Keratinocyte (primary cell): ENCODE measurements around the gene TMEFF2.

Experiments used
- EZH2 ChIP-seq: IDR thresholded peaks from one replicate; pipeline ENCODE4 v1.6.1; 2012; ENCODE audit warnings: inconsistent platforms, mild to moderate bottlenecking, low read length, moderate library complexity
- TF ChIP-seq, protein P1 (sequence below), 3 experiments: IDR thresholded peaks in 1 of 3; conservative IDR thresholded peaks in 1 of 3; optimal IDR thresholded peaks in 1 of 3; 2 replicates in 2 of 3; 3 replicates in 1 of 3; pipeline versions ENCODE3 to v1.5.1; 2011; ENCODE audit warnings: low read length in 3 of 3, mild to moderate bottlenecking in 3 of 3, moderate library complexity in 2 of 3, control low read depth in 1 of 3, inconsistent platforms in 1 of 3; ENCODE audit not compliant: insufficient read depth in 2 of 3; ENCODE audit errors: extremely low read depth in 1 of 3

DNA sequence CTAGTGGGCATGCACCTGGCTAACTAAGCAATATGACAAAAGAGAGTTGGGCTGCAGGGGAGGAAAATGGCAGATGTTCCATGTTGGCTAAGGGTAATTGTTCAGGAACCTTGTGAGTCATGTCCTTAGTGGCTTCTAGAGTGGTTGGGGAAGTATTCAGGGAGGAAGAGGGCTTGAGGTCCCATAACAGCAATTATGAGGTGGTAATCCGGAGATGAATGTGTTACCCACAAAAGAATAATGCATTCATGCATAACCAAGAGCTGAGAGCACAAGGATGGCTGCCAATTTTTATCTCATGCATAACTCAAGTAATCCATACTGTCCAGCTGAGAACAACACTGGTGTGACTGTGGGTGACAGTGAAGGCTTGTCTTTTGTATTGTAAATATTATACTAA is 42.9 kb downstream of the TMEFF2 start:
- TF ChIP-seq, protein P1, sequence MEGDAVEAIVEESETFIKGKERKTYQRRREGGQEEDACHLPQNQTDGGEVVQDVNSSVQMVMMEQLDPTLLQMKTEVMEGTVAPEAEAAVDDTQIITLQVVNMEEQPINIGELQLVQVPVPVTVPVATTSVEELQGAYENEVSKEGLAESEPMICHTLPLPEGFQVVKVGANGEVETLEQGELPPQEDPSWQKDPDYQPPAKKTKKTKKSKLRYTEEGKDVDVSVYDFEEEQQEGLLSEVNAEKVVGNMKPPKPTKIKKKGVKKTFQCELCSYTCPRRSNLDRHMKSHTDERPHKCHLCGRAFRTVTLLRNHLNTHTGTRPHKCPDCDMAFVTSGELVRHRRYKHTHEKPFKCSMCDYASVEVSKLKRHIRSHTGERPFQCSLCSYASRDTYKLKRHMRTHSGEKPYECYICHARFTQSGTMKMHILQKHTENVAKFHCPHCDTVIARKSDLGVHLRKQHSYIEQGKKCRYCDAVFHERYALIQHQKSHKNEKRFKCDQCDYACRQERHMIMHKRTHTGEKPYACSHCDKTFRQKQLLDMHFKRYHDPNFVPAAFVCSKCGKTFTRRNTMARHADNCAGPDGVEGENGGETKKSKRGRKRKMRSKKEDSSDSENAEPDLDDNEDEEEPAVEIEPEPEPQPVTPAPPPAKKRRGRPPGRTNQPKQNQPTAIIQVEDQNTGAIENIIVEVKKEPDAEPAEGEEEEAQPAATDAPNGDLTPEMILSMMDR (optimal IDR thresholded peaks at IDR 0.05 in 1 of 3, IDR thresholded peaks at IDR 0.05 in 1 of 3, conservative IDR thresholded peaks at IDR 0.05 in 1 of 3; ENCODE audit: extremely low read depth in 1 of 3, insufficient read depth in 2 of 3, low read length in 3 of 3): no peak
- no peak for TF ChIP-seq EZH2
